ENCODE results near the gene AKAP1. TPM values are rescaled to one million over a fixed set of nuclear protein-coding genes. Genes with fewer than 3 reads are reported as not detected.

Gene AKAP1
- total and polyA plus RNA-seq, 2 donors (not counting 1 experiment from before 2014, with no cell fraction given): 20.1 to 26.6 TPM

DNA sequence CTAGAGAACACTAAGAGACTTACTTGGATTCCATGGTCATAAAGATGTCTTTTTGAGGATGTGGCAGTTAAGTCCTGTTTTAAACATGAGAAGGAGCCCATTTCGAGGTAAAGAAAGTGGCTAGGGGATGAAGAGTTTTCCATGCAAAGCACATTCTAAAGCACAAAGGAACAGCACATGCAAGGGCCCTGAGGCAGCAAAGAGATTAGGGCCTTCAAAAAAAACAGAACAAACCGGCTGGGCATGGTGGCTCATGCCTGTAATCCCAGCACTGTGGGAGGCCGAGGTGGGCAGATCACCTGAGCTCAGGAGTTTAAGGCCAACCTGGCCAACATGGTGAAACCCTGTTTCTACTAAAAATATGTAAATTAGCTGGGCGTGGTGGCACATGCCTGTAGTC lies 79.8 kb downstream of the AKAP1 start:
- CTCF ChIA-PET: no interaction called here
- intact Hi-C loops (cut with micrococcal nuclease): no loop called here

DNA sequence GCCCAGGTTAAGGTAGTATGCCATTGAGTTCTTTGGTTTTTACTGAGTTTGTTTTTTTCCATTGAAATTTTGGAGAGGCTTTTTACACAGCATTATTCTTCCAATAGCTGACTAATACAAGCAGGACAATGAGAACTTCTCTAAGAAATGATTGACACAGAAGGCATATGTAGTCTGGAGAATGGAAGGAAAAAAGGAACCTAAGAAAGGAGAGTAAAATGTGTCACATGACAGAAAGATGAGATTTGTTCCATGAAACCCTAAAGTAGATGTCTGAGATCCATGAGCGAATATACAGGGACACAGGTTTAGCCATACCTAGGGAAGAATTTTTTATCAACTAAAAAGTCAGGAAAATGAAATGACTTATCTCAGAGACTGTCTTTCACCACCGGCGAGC lies 80.7 kb downstream of the AKAP1 start:
- Histone ChIP-seq H3K9me3 (ENCODE audit: control extremely low read depth in 1 of 3, control insufficient read depth in 2 of 3, insufficient read depth in 1 of 3, low read length in 2 of 3) (peaks cover 0 to 7% (median 0%) of the 10 kb centered on the region in 3 donors), H3K4me3 (ENCODE audit: control extremely low read depth in 1 of 5, extremely low read depth in 1 of 5, insufficient read depth in 1 of 5, low read depth in 2 of 5, low read length in 4 of 5) (no peak overlapping the region), H3K27ac (ENCODE audit: low read length in 2 of 2) (no peak overlapping the region), H3K79me2 (ENCODE audit: control insufficient read depth, insufficient read depth, low read length) (no peaks in the 10 kb centered on the region), H3K9ac (ENCODE audit: low read length) (no peak overlapping the region), H4K20me1 (ENCODE audit: control insufficient read depth, insufficient read depth, low read length, poor library complexity, severe bottlenecking) (no peaks in the 10 kb centered on the region), H3K36me3 (replicated peaks in 1 of 2; ENCODE audit: control extremely low read depth in 1 of 2, control insufficient read depth in 1 of 2, extremely low read depth in 1 of 2, insufficient read depth in 2 of 2, low read length in 1 of 2) (no peaks in the 10 kb centered on the region), H3K4me1 (ENCODE audit: control insufficient read depth in 2 of 2, insufficient read depth in 2 of 2, low read length in 2 of 2) (no peaks in the 10 kb centered on the region), H3K4me2 (replicated peaks; ENCODE audit: low read depth, low read length, poor library complexity, severe bottlenecking) (no peak overlapping the region), H3K27me3 (replicated peaks in 1 of 4; ENCODE audit: control extremely low read depth in 1 of 4, control insufficient read depth in 3 of 4, insufficient read depth in 4 of 4, low read length in 3 of 4) (peaks cover 0 to 3% (median 0%) of the 10 kb centered on the region in 4 experiments), H2AFZ (ENCODE audit: insufficient read depth, low read depth, low read length, poor library complexity, severe bottlenecking) (no peak overlapping the region)
- intact Hi-C loops (cut with micrococcal nuclease): no loop called here
- Mint-ChIP-seq H3K27me3 (peaks cover 40% of the 10 kb centered on the region), H3K4me1 (no peaks in the 10 kb centered on the region), H3K9me3 (ENCODE audit: insufficient read depth) (peaks cover 5% of the 10 kb centered on the region), H3K4me3 (no peak overlapping the region), H3K27ac (no peak overlapping the region)
- no peak for ATAC-seq (ENCODE audit: low read depth)
- TF ChIP-seq, protein P1, sequence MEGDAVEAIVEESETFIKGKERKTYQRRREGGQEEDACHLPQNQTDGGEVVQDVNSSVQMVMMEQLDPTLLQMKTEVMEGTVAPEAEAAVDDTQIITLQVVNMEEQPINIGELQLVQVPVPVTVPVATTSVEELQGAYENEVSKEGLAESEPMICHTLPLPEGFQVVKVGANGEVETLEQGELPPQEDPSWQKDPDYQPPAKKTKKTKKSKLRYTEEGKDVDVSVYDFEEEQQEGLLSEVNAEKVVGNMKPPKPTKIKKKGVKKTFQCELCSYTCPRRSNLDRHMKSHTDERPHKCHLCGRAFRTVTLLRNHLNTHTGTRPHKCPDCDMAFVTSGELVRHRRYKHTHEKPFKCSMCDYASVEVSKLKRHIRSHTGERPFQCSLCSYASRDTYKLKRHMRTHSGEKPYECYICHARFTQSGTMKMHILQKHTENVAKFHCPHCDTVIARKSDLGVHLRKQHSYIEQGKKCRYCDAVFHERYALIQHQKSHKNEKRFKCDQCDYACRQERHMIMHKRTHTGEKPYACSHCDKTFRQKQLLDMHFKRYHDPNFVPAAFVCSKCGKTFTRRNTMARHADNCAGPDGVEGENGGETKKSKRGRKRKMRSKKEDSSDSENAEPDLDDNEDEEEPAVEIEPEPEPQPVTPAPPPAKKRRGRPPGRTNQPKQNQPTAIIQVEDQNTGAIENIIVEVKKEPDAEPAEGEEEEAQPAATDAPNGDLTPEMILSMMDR (IDR thresholded peaks at IDR 0.05): no peak
- no peak for TF ChIP-seq EZH2 (IDR thresholded peaks at IDR 0.05; ENCODE audit: borderline replicate concordance, insufficient read depth, low read depth, low read length, poor library complexity, severe bottlenecking)
- ChIA-PET CTCF (no interaction called here), POLR2A (no interaction called here)
- DNase-seq: no peak
- no CpG with 5 or more reads among the region's 3 CpGs for whole genome bisulfite sequencing (ENCODE audit: insufficient coverage)

More for the DNA sequence above, 79.8 kb downstream of the AKAP1 start:
- no peaks in the 10 kb centered on the region for H3K4me1 ChIP-seq (ENCODE audit: control insufficient read depth in 2 of 2, insufficient read depth in 2 of 2, low read length in 2 of 2)
- ATAC-seq (ENCODE audit: low read depth) (no peak), DNase-seq (no peak)
- H3K36me3 ChIP-seq (replicated peaks in 1 of 2; ENCODE audit: control extremely low read depth in 1 of 2, control insufficient read depth in 1 of 2, extremely low read depth in 1 of 2, insufficient read depth in 2 of 2, low read length in 1 of 2): no peaks in the 10 kb centered on the region
- Mint-ChIP-seq H3K27ac (no peak overlapping the region), H3K27me3 (peaks cover 41% of the 10 kb centered on the region), H3K4me1 (no peaks in the 10 kb centered on the region), H3K9me3 (ENCODE audit: insufficient read depth) (peaks cover 5% of the 10 kb centered on the region), H3K4me3 (no peak overlapping the region)
- H3K27me3 ChIP-seq (replicated peaks in 1 of 4; ENCODE audit: control extremely low read depth in 1 of 4, control insufficient read depth in 3 of 4, insufficient read depth in 4 of 4, low read length in 3 of 4): peaks cover 0 to 3% (median 0%) of the 10 kb centered on the region in 4 experiments
- no peaks in the 10 kb centered on the region for H3K79me2 ChIP-seq (ENCODE audit: control insufficient read depth, insufficient read depth, low read length)
- H3K9me3 ChIP-seq (ENCODE audit: control extremely low read depth in 1 of 3, control insufficient read depth in 2 of 3, insufficient read depth in 1 of 3, low read length in 2 of 3): peaks cover 0 to 7% (median 0%) of the 10 kb centered on the region in 3 donors
- no peak overlapping the region for H3K4me2 ChIP-seq (replicated peaks; ENCODE audit: low read depth, low read length, poor library complexity, severe bottlenecking)
- POLR2A ChIA-PET: no interaction called here
- H3K9ac ChIP-seq (ENCODE audit: low read length): no peak overlapping the region
- TF ChIP-seq EZH2 (IDR thresholded peaks at IDR 0.05; ENCODE audit: borderline replicate concordance, insufficient read depth, low read depth, low read length, poor library complexity, severe bottlenecking): no peak
- TF ChIP-seq, protein P1 (IDR thresholded peaks at IDR 0.05): no peak
- WGBS (ENCODE audit: insufficient coverage): 93% methylated on average over 4 of the region's 4 CpGs
- H4K20me1 ChIP-seq (ENCODE audit: control insufficient read depth, insufficient read depth, low read length, poor library complexity, severe bottlenecking): no peaks in the 10 kb centered on the region
- H2AFZ ChIP-seq (ENCODE audit: insufficient read depth, low read depth, low read length, poor library complexity, severe bottlenecking): no peak overlapping the region
- no peak overlapping the region for H3K27ac ChIP-seq (ENCODE audit: low read length in 2 of 2)
- no peak overlapping the region for H3K4me3 ChIP-seq (ENCODE audit: control extremely low read depth in 1 of 5, extremely low read depth in 1 of 5, insufficient read depth in 1 of 5, low read depth in 2 of 5, low read length in 4 of 5)

Data from B cell (primary cell).